Calu3 (cell line): ENCODE results near the gene NMRAL1. TPM values are rescaled to one million over a fixed set of nuclear protein-coding genes. Genes with fewer than 3 reads are reported as not detected.

Experiments
- BruUV-seq: library from RNA; stranded (reverse); fragments of 400-500 nt; replicated peaks from 2 replicates; lab custom pipeline; 2021; lab: Mats Ljungman, UMichigan
- CTCF ChIA-PET: fragments of 300-600 bp; sonication (Branson Sonifier 250); formaldehyde crosslinking; loops from one replicate; lab custom pipeline; 2022; ENCODE audit warnings: antibody characterized with exemption; lab: Charles Lee
- DNase-seq: peaks from one replicate; pipeline ENCODE4 v3.0.0; 2022
- H3K27ac Mint-ChIP-seq: one replicate; pipeline ENCODE4 v1.8.0; 2022; ENCODE audit warnings: mixed read lengths; ENCODE audit not compliant: unreplicated experiment
- H3K27me3 Mint-ChIP-seq: one replicate; pipeline ENCODE4 v1.8.0; 2022; ENCODE audit warnings: mixed read lengths; ENCODE audit not compliant: unreplicated experiment
- H3K36me3 Mint-ChIP-seq: one replicate; pipeline ENCODE4 v1.8.0; 2022; ENCODE audit warnings: mild to moderate bottlenecking, moderate library complexity, mixed read lengths; ENCODE audit not compliant: insufficient read depth, unreplicated experiment
- H3K4me1 Mint-ChIP-seq: one replicate; pipeline ENCODE4 v1.8.0; 2022; ENCODE audit warnings: mild to moderate bottlenecking, low read depth, mixed read lengths; ENCODE audit not compliant: unreplicated experiment
- H3K4me3 Mint-ChIP-seq: one replicate; pipeline ENCODE4 v1.8.0; 2022; ENCODE audit warnings: mild to moderate bottlenecking, low read depth, moderate library complexity, mixed read lengths; ENCODE audit not compliant: unreplicated experiment
- H3K9me3 Mint-ChIP-seq: one replicate; pipeline ENCODE4 v1.8.0; 2022; ENCODE audit warnings: low read depth, mixed read lengths; ENCODE audit not compliant: unreplicated experiment
- CTCF ChIP-seq: fragments of 200-600 bp; IDR thresholded peaks from one replicate; pipeline ENCODE4 v1.8.0; 2022; ENCODE audit warnings: antibody characterized with exemption; ENCODE audit not compliant: unreplicated experiment
- intact Hi-C: fragments of 100-400 bp; cut with micrococcal nuclease; formaldehyde crosslinking; loops from one replicate; pipeline ENCODE4 v1.10.0; 2022; ENCODE audit not compliant: unreplicated experiment
- total RNA-seq: library from RNA; stranded (reverse); gene quantifications from 2 replicates; pipeline ENCODE4 v1.2.3, GENCODE V29; 2022

NMRAL1 gene
- total RNA-seq, 1 experiment from 2014 or later = 101 TPM

DNA sequence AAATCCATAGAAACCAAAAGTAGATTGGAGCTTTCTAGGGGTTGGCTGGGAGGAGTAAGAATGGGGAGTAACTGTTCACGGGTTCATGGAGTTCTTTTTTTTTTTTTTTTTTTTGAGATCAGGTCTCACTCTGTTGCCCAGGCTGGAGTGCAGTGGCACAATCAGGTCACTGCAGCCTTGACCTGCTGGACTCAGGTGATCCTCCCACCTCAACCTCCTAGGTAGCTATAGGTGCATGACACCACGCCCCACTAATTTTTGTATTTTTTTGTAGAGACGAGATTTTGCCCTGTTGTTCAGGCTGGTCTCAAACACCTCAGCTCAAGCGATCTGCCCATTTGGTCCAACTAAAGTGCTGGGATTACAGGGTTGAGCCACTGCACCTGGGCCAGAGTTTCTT, 1.5 kb downstream of the NMRAL1 start:
- DNase-seq = no peak
- H3K36me3 Mint-ChIP-seq = peaks cover 74% of the 10 kb centered on the region
- peak overlapping the region; percentile 30 for H3K27ac Mint-ChIP-seq
- CTCF ChIA-PET = interaction anchor here (0.7 kb wide), 1 partner anchor 122 kb away, joined by 5 read pairs; the partner anchor contains the start of gene PAM16
- H3K4me3 Mint-ChIP-seq = peak overlapping the region; percentile 80
- no peaks in the 10 kb centered on the region for H3K27me3 Mint-ChIP-seq
- no peak for TF ChIP-seq CTCF
- no peaks in the 10 kb centered on the region for H3K9me3 Mint-ChIP-seq
- BruUV-seq = no TSS peak
- peaks cover 3% of the 10 kb centered on the region for H3K4me1 Mint-ChIP-seq
- intact Hi-C loops = no loop called here

DNA sequence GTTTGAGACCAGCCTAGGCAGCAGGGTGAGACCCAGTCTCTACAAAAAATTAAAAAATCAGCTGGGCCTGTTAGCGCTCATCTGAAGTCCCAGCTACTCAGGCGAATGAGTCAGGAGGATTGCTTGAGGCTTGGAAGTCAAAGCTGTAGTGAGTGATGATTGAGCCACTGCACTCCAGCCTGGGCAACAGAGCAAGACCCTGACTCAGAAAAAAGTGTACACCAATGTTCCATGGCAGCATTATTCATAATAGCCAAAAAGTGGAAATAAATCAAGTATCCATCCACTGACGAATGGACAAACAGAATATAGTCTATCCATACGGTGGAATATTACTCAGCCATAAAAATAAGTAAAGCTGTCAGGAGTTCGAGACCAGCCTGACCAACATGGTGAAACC, 2.6 kb downstream of the NMRAL1 start:
- CTCF ChIA-PET = interaction anchor here (0.7 to 1.2 kb wide), 2 partner anchors 29 to 120 kb away, joined by 3 to 5 read pairs; partner anchors contain the start of gene PAM16
- Mint-ChIP-seq H3K27ac (no peak overlapping the region), H3K36me3 (peaks cover 74% of the 10 kb centered on the region), H3K4me1 (no peaks in the 10 kb centered on the region), H3K27me3 (no peaks in the 10 kb centered on the region), H3K4me3 (no peak overlapping the region), H3K9me3 (no peaks in the 10 kb centered on the region)
- intact Hi-C loops = no loop called here
- BruUV-seq = no TSS peak
- TF ChIP-seq CTCF = no peak
- DNase-seq = no peak

GRCh38 chr16:4468972-4469371, 5.5 kb downstream of the NMRAL1 start:
- Mint-ChIP-seq H3K9me3 (no peaks in the 10 kb centered on the region), H3K4me3 (no peak overlapping the region), H3K27me3 (no peaks in the 10 kb centered on the region), H3K36me3 (peaks cover 78% of the 10 kb centered on the region), H3K27ac (no peak overlapping the region), H3K4me1 (no peaks in the 10 kb centered on the region)
- intact Hi-C loops = no loop called here
- DNase-seq = no peak
- CTCF ChIA-PET = interaction anchor here (0.5 kb wide), 1 partner anchor 188 kb away, joined by 3 read pairs; no protein-coding TSS in a partner anchor
- no TSS peak for BruUV-seq
- TF ChIP-seq CTCF = no peak

GRCh38 chr16:4467916-4468315, 6.5 kb downstream of the NMRAL1 start:
- intact Hi-C loops = no loop called here
- CTCF ChIA-PET = no interaction called here
- no peak overlapping the region for H3K27ac Mint-ChIP-seq
- no peaks in the 10 kb centered on the region for H3K4me1 Mint-ChIP-seq
- H3K36me3 Mint-ChIP-seq = peaks cover 78% of the 10 kb centered on the region
- BruUV-seq = no TSS peak
- DNase-seq = no peak
- TF ChIP-seq CTCF = no peak
- H3K27me3 Mint-ChIP-seq = no peaks in the 10 kb centered on the region
- H3K9me3 Mint-ChIP-seq = no peaks in the 10 kb centered on the region
- no peak overlapping the region for H3K4me3 Mint-ChIP-seq
